Neural cell (in vitro differentiated cells): ENCODE data around the gene FXN. TPM values are rescaled to one million over a fixed set of nuclear protein-coding genes. Genes with fewer than 3 reads are reported as not detected.

Experiments
- H2AFZ ChIP-seq: fragments of 200-600, 300-800 bp; sonication (generic), shearing (Covaris generic); 2 replicates; pipeline ENCODE4 v1.6.0; 2014; ENCODE audit warnings: low read depth, mild to moderate bottlenecking, antibody characterized with exemption, low read length, moderate library complexity
- H3F3A ChIP-seq: fragments of 200-600 bp; shearing (Covaris generic); 2 replicates; pipeline ENCODE4 v1.6.1; 2016; ENCODE audit warnings: mild to moderate bottlenecking, moderate library complexity, mixed read lengths, antibody characterized with exemption, low read length; ENCODE audit not compliant: insufficient read depth, poor library complexity, severe bottlenecking
- H3K27ac ChIP-seq: fragments of 200-600, 300-800 bp; sonication (generic), shearing (Covaris generic); 2 replicates; pipeline ENCODE4 v1.5.1; 2014; ENCODE audit warnings: mild to moderate bottlenecking, low read length, moderate library complexity
- H3K27me3 ChIP-seq: fragments of 300-800, 200-600 bp; sonication (generic), shearing (Covaris generic); 2 replicates; pipeline ENCODE4 v1.6.0; 2014; ENCODE audit warnings: mild to moderate bottlenecking, low read depth, low read length, moderate library complexity; ENCODE audit not compliant: insufficient read depth
- H3K36me3 ChIP-seq: fragments of 300-800, 200-600 bp; sonication (generic), shearing (Covaris generic); 2 replicates; pipeline ENCODE4 v1.5.1; 2014; ENCODE audit warnings: mild to moderate bottlenecking, antibody characterized with exemption, low read length, moderate library complexity; ENCODE audit not compliant: insufficient read depth
- H3K4me2 ChIP-seq: fragments of 300-800, 200-600 bp; sonication (generic), shearing (Covaris generic); 2 replicates; pipeline ENCODE4 v1.6.0; 2014; ENCODE audit warnings: mild to moderate bottlenecking, low read length
- H3K4me3 ChIP-seq: fragments of 300-800, 200-600 bp; sonication (generic), shearing (Covaris generic); 2 replicates; pipeline ENCODE4 v1.5.1; 2014; ENCODE audit warnings: mild to moderate bottlenecking, low read length, moderate library complexity
- H3K79me2 ChIP-seq: fragments of 200-600 bp; shearing (Covaris generic); replicated peaks from 2 replicates; pipeline ENCODE4 v1.6.0; 2014; ENCODE audit warnings: mild to moderate bottlenecking, low read length, moderate library complexity; ENCODE audit not compliant: insufficient read depth
- H3K9ac ChIP-seq: fragments of 300-800, 200-600 bp; sonication (generic), shearing (Covaris generic); 2 replicates; pipeline ENCODE4 v1.6.1; 2016; ENCODE audit warnings: mild to moderate bottlenecking, low read length, mixed read lengths
- H3K9me2 ChIP-seq: fragments of 200-600 bp; shearing (Covaris generic); 2 replicates; pipeline ENCODE4 v1.6.1; 2016; ENCODE audit warnings: mild to moderate bottlenecking, low read length, mixed read lengths; ENCODE audit not compliant: insufficient read depth
- H3K9me3 ChIP-seq: fragments of 200-600, 300-800 bp; sonication (generic), shearing (Covaris generic); 2 replicates; pipeline ENCODE4 v1.6.1; 2016; ENCODE audit warnings: mild to moderate bottlenecking, mixed run types, low read length, moderate library complexity, mixed read lengths
- H4K20me1 ChIP-seq: fragments of 200-600 bp; shearing (Covaris generic); 2 replicates; pipeline ENCODE4 v1.6.1; 2016; ENCODE audit warnings: mild to moderate bottlenecking, mixed run types; ENCODE audit not compliant: insufficient read depth
- EP300 ChIP-seq: fragments of 450-650 bp; conservative IDR thresholded peaks from 2 replicates; pipeline ENCODE4 v1.6.1; 2014; ENCODE audit warnings: antibody characterized with exemption, mild to moderate bottlenecking, moderate library complexity; ENCODE audit not compliant: poor library complexity, severe bottlenecking
- EZH2 ChIP-seq: fragments of 200-600, 300-800 bp; shearing (Covaris generic), sonication (generic); IDR thresholded peaks from 2 replicates; pipeline ENCODE4 v1.6.1; 2014; ENCODE audit warnings: antibody characterized with exemption, low read length, borderline replicate concordance, mild to moderate bottlenecking; ENCODE audit not compliant: insufficient read depth, poor library complexity, severe bottlenecking
- MXI1 ChIP-seq: fragments of 450-650 bp; conservative IDR thresholded peaks from 2 replicates; pipeline ENCODE4 v1.6.1; 2014; ENCODE audit warnings: antibody characterized with exemption, mild to moderate bottlenecking; ENCODE audit not compliant: poor library complexity, severe bottlenecking
- POLR2AphosphoS5 ChIP-seq: IDR thresholded peaks from 2 replicates; pipeline ENCODE4 v1.6.1; 2012
- RAD21 ChIP-seq: fragments of 450-650 bp; conservative IDR thresholded peaks from 2 replicates; pipeline ENCODE4 v1.6.1; 2014; ENCODE audit warnings: antibody characterized with exemption, mild to moderate bottlenecking, moderate library complexity
- SMC3 ChIP-seq: fragments of 450-650 bp; conservative IDR thresholded peaks from 2 replicates; pipeline ENCODE4 v1.6.1; 2014; ENCODE audit warnings: antibody characterized with exemption, mild to moderate bottlenecking, moderate library complexity; ENCODE audit not compliant: poor library complexity
- TAF1 ChIP-seq: IDR thresholded peaks from 2 replicates; pipeline ENCODE4 v1.6.1; 2012; ENCODE audit warnings: low read depth
- polyA plus RNA-seq: library from polyadenylated mRNA; depleted of rRNA; stranded (reverse); fragments of >200 nt; gene quantifications from 2 replicates; pipeline ENCODE4 v1.2.3, GENCODE V29; 2014
- TF ChIP-seq, protein P1 (sequence below): IDR thresholded peaks from 2 replicates; pipeline ENCODE4 v1.6.1; 2012; ENCODE audit warnings: borderline replicate concordance
- TF ChIP-seq, protein P2 (sequence below): fragments of 450-650 bp; IDR thresholded peaks from 2 replicates; pipeline ENCODE4 v1.5.1; 2014; ENCODE audit warnings: antibody characterized with exemption, mild to moderate bottlenecking, moderate library complexity; ENCODE audit not compliant: poor library complexity, severe bottlenecking

Gene FXN
- polyA plus RNA-seq, 1 donor from 2014 or later, result 3.5 TPM

DNA sequence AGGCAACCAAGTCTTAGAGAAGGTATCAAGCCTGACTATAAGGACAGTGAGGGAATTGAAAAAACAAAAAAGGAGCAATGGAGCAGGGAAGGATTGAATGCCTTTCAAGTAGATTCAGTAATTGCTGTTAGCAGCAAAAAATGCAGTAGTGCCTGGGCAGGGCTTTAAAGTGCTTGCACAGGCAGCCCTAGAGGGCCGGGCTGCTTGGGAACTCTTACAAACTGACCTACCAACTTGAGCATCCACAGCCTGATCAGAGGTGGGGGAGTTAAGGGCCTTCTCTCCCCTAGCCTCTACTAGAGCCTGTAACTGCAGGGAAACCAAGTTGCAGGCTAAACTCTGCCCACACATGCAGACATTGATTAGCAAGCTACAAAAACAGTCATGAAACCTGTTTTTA lies 19.4 kb downstream of the FXN start:
- Histone ChIP-seq H3F3A (no peaks in the 10 kb centered on the region), H3K27me3 (no peaks in the 10 kb centered on the region), H3K4me3 (no peak overlapping the region), H3K36me3 (no peaks in the 10 kb centered on the region), H3K9me3 (no peaks in the 10 kb centered on the region), H4K20me1 (no peaks in the 10 kb centered on the region), H3K9ac (no peak overlapping the region), H3K27ac (no peak overlapping the region), H2AFZ (no peak overlapping the region), H3K4me2 (no peak overlapping the region), H3K9me2 (no peaks in the 10 kb centered on the region), H3K79me2 (no peaks in the 10 kb centered on the region)
- TF ChIP-seq, protein P1, sequence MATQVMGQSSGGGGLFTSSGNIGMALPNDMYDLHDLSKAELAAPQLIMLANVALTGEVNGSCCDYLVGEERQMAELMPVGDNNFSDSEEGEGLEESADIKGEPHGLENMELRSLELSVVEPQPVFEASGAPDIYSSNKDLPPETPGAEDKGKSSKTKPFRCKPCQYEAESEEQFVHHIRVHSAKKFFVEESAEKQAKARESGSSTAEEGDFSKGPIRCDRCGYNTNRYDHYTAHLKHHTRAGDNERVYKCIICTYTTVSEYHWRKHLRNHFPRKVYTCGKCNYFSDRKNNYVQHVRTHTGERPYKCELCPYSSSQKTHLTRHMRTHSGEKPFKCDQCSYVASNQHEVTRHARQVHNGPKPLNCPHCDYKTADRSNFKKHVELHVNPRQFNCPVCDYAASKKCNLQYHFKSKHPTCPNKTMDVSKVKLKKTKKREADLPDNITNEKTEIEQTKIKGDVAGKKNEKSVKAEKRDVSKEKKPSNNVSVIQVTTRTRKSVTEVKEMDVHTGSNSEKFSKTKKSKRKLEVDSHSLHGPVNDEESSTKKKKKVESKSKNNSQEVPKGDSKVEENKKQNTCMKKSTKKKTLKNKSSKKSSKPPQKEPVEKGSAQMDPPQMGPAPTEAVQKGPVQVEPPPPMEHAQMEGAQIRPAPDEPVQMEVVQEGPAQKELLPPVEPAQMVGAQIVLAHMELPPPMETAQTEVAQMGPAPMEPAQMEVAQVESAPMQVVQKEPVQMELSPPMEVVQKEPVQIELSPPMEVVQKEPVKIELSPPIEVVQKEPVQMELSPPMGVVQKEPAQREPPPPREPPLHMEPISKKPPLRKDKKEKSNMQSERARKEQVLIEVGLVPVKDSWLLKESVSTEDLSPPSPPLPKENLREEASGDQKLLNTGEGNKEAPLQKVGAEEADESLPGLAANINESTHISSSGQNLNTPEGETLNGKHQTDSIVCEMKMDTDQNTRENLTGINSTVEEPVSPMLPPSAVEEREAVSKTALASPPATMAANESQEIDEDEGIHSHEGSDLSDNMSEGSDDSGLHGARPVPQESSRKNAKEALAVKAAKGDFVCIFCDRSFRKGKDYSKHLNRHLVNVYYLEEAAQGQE, result no peak
- no peak for TF ChIP-seq POLR2AphosphoS5
- TF ChIP-seq TAF1, result no peak
- TF ChIP-seq SMC3, result no peak
- TF ChIP-seq EZH2, result no peak
- TF ChIP-seq, protein P2, sequence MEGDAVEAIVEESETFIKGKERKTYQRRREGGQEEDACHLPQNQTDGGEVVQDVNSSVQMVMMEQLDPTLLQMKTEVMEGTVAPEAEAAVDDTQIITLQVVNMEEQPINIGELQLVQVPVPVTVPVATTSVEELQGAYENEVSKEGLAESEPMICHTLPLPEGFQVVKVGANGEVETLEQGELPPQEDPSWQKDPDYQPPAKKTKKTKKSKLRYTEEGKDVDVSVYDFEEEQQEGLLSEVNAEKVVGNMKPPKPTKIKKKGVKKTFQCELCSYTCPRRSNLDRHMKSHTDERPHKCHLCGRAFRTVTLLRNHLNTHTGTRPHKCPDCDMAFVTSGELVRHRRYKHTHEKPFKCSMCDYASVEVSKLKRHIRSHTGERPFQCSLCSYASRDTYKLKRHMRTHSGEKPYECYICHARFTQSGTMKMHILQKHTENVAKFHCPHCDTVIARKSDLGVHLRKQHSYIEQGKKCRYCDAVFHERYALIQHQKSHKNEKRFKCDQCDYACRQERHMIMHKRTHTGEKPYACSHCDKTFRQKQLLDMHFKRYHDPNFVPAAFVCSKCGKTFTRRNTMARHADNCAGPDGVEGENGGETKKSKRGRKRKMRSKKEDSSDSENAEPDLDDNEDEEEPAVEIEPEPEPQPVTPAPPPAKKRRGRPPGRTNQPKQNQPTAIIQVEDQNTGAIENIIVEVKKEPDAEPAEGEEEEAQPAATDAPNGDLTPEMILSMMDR, result no peak

DNA sequence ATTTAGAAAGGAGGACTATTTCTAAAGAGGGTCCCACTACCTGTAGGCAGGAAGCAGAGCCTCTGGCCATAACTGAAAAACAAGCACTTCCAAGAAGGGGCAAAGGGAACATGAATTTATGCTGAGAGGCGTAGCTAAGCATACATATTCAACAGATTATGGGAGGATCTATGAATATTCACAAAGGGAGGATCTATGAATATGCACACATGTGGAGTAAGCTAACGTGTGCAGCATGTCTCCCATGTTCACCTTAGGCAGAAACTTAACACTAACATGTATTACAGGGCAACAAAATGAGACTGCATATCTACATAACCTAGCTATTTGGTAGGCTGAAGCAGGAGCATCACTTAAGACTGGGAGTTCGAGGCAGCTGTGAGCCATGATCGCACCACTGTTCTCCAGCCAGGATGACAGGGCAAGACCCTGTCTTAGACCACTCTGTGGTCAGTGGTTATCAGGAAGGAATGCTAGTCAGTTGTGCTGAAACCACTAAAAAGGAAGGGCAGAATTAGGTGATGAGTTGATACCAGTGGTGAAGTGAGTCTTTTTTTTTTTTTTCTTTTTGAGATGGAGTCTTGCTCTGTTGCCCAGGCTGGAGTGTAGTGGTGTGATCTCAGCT lies 20.8 kb downstream of the FXN start:
- Histone ChIP-seq H3K27ac (no peak overlapping the region), H3K4me2 (no peak overlapping the region), H4K20me1 (no peaks in the 10 kb centered on the region), H3K9ac (no peak overlapping the region), H3K79me2 (no peaks in the 10 kb centered on the region), H3K9me2 (no peaks in the 10 kb centered on the region), H3K9me3 (no peaks in the 10 kb centered on the region), H3K27me3 (no peaks in the 10 kb centered on the region), H3K4me3 (no peak overlapping the region), H2AFZ (no peak overlapping the region), H3F3A (no peaks in the 10 kb centered on the region), H3K36me3 (no peaks in the 10 kb centered on the region)
- no peak for TF ChIP-seq POLR2AphosphoS5

DNA sequence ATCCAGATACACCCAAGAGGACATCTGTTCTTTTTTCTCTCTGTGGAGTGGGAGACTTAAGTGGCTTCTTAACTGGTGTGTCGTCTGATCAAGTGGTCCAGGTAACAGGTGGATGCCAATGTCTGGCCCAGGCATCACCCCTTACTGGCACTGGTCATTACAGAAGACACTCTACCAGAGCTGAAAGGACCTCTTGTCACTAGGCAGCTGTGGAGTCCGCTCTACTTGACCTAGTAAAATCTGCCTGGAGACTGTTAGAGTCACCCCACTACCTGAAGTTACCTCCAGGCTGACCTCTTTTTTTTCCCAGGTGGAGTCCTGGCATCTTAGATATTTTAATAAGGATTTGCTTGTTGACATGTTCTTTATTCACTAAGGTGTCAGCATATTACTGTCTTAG lies 22.5 kb downstream of the FXN start:
- TF ChIP-seq EZH2, result no peak
- TF ChIP-seq TAF1, result no peak
- TF ChIP-seq, protein P1, result no peak
- TF ChIP-seq, protein P2, result no peak
- TF ChIP-seq EP300, result no peak
- TF ChIP-seq POLR2AphosphoS5, result no peak
- no peak for TF ChIP-seq SMC3
- no peak for TF ChIP-seq RAD21
- no peak for TF ChIP-seq MXI1
- no peak overlapping the region for H3K4me2 ChIP-seq
- H3F3A ChIP-seq, result no peaks in the 10 kb centered on the region
- no peaks in the 10 kb centered on the region for H3K9me3 ChIP-seq
- no peak overlapping the region for H3K4me3 ChIP-seq
- no peak overlapping the region for H3K9ac ChIP-seq
- no peaks in the 10 kb centered on the region for H3K36me3 ChIP-seq
- H3K79me2 ChIP-seq, result no peaks in the 10 kb centered on the region
- H3K27me3 ChIP-seq, result no peaks in the 10 kb centered on the region
- H3K9me2 ChIP-seq, result no peaks in the 10 kb centered on the region
- H2AFZ ChIP-seq, result no peak overlapping the region
- H4K20me1 ChIP-seq, result no peaks in the 10 kb centered on the region
- no peak overlapping the region for H3K27ac ChIP-seq
